CD14-positive monocyte (primary cell): ENCODE measurements around the gene TBX2. TPM values are rescaled to one million over a fixed set of nuclear protein-coding genes. Genes with fewer than 3 reads are reported as not detected.

Experiments used
- DNase-seq, 3 donors: peaks; one replicate each; pipeline ENCODE4 v3.0.0-alpha.2; 2011 to 2022
- H2AFZ ChIP-seq: 2 replicates; pipeline ENCODE4 v1.6.0; 2012; ENCODE audit warnings: mild to moderate bottlenecking, low read depth, low read length, inconsistent platforms; ENCODE audit not compliant: insufficient read depth, poor library complexity, severe bottlenecking
- H3K27ac ChIP-seq, 2 donors: 1 replicate in 1 of 2; 2 replicates in 1 of 2; pipeline ENCODE4 v1.5.1; 2012 to 2013; ENCODE audit warnings: low read length in 2 of 2, control low read depth in 1 of 2, inconsistent platforms in 1 of 2, low read depth in 1 of 2, mild to moderate bottlenecking in 1 of 2
- H3K27me3 ChIP-seq, 2 donors: one replicate each; pipeline versions ENCODE4 v1.6.0 to v1.6.1; 2011 to 2013; ENCODE audit warnings: low read length in 2 of 2; ENCODE audit not compliant: control insufficient read depth in 2 of 2, insufficient read depth in 2 of 2
- H3K36me3 ChIP-seq, 2 donors: replicated peaks in 1 of 2; 1 replicate in 1 of 2; 2 replicates in 1 of 2; pipeline versions ENCODE4 v1.5.1 to v1.6.1; 2012 to 2013; ENCODE audit warnings: low read length in 2 of 2, control low read depth in 1 of 2, inconsistent platforms in 1 of 2, mild to moderate bottlenecking in 1 of 2; ENCODE audit not compliant: insufficient read depth in 2 of 2, control insufficient read depth in 1 of 2
- H3K4me1 ChIP-seq, 2 donors: 1 replicate in 1 of 2; 2 replicates in 1 of 2; pipeline versions ENCODE4 v1.5.1 to v1.6.1; 2012 to 2013; ENCODE audit warnings: low read length in 2 of 2, control low read depth in 1 of 2, inconsistent platforms in 1 of 2, mild to moderate bottlenecking in 1 of 2, moderate library complexity in 1 of 2; ENCODE audit not compliant: insufficient read depth in 2 of 2, control insufficient read depth in 1 of 2
- H3K4me2 ChIP-seq: replicated peaks from 2 replicates; pipeline ENCODE3; 2012; ENCODE audit warnings: low read length, moderate library complexity, mild to moderate bottlenecking; ENCODE audit not compliant: poor library complexity, severe bottlenecking; ENCODE audit errors: extremely low read depth
- H3K4me3 ChIP-seq, 3 experiments: fragments of 200-600 bp in 1 of 3; sonication (generic) in 1 of 3; replicated peaks in 1 of 3; 1 replicate in 2 of 3; 2 replicates in 1 of 3; pipeline ENCODE4 v1.5.1; 2011 to 2013; ENCODE audit warnings: low read length in 3 of 3, mild to moderate bottlenecking in 3 of 3, control low read depth in 2 of 3, low read depth in 2 of 3, inconsistent platforms in 1 of 3, moderate library complexity in 1 of 3
- H3K79me2 ChIP-seq: 2 replicates; pipeline ENCODE4 v1.6.0; 2012; ENCODE audit warnings: mild to moderate bottlenecking, control low read depth, inconsistent platforms, low read length, moderate library complexity; ENCODE audit not compliant: insufficient read depth
- H3K9ac ChIP-seq: 2 replicates; pipeline ENCODE4 v1.6.0; 2017; ENCODE audit warnings: low read length, mild to moderate bottlenecking; ENCODE audit not compliant: insufficient read depth, poor library complexity, severe bottlenecking
- H3K9me3 ChIP-seq, 2 donors: replicated peaks in 1 of 2; 1 replicate in 1 of 2; 2 replicates in 1 of 2; pipeline versions ENCODE4 v1.5.1 to v1.6.1; 2012 to 2013; ENCODE audit warnings: low read length in 2 of 2, control low read depth in 1 of 2; ENCODE audit not compliant: control insufficient read depth in 1 of 2, insufficient read depth in 1 of 2
- H4K20me1 ChIP-seq: 2 replicates; pipeline ENCODE4 v1.6.0; 2012; ENCODE audit warnings: mild to moderate bottlenecking, low read length, control low read depth, moderate library complexity; ENCODE audit not compliant: insufficient read depth
- H3K27ac Mint-ChIP-seq, 7 donors: one replicate each; pipeline ENCODE4 v1.8.0; 2020; ENCODE audit warnings: mild to moderate bottlenecking in 7 of 7, mixed read lengths in 7 of 7, moderate library complexity in 6 of 7, inconsistent platforms in 2 of 7
- H3K27me3 Mint-ChIP-seq, 3 donors: one replicate each; pipeline ENCODE4 v1.8.0; 2021 to 2022; ENCODE audit warnings: low read depth in 3 of 3, mild to moderate bottlenecking in 3 of 3, mixed read lengths in 3 of 3, moderate library complexity in 3 of 3, inconsistent platforms in 1 of 3
- H3K36me3 Mint-ChIP-seq, 2 donors: one replicate each; pipeline ENCODE4 v1.8.0; 2020; ENCODE audit warnings: mixed read lengths in 2 of 2, inconsistent platforms in 1 of 2, mild to moderate bottlenecking in 1 of 2
- H3K4me1 Mint-ChIP-seq: one replicate; pipeline ENCODE4 v1.8.0; 2020; ENCODE audit warnings: mild to moderate bottlenecking, mixed read lengths
- H3K4me3 Mint-ChIP-seq, 2 donors: one replicate each; pipeline ENCODE4 v1.8.0; 2020; ENCODE audit warnings: mild to moderate bottlenecking in 2 of 2, mixed read lengths in 2 of 2, moderate library complexity in 1 of 2
- H3K9me3 Mint-ChIP-seq, 7 donors: one replicate each; pipeline ENCODE4 v1.8.0; 2020 to 2022; ENCODE audit warnings: mixed read lengths in 7 of 7, mild to moderate bottlenecking in 6 of 7, moderate library complexity in 6 of 7, inconsistent platforms in 2 of 7
- CTCF ChIP-seq: fragments of 200-600 bp; IDR thresholded peaks from one replicate; pipeline ENCODE4 v1.8.0; 2022; ENCODE audit warnings: antibody characterized with exemption, mild to moderate bottlenecking
- WGBS: methylation state at CpG from one replicate; pipeline ENCODE4 v1.1.5; 2013; ENCODE audit warnings: missing lambda C conversion rate; ENCODE audit not compliant: insufficient coverage; 5-methylcytosine and 5-hydroxymethylcytosine counted together
- intact Hi-C, 2 donors: fragments of 100-400 bp; cut with micrococcal nuclease; formaldehyde crosslinking; loops; one replicate each; pipeline versions ENCODE4 v1.15.0 to v1.15.1; 2023
- polyA plus RNA-seq, 3 donors: library from polyadenylated mRNA; depleted of rRNA in 1 of 3; unstranded in 2 of 3; stranded (reverse) in 1 of 3; fragments of 300-500 nt in 2 of 3; fragments of >200 nt in 1 of 3; fragmentation: Illumina TruSeq in 2 of 3; gene quantifications; 1 replicate in 2 of 3; 2 replicates in 1 of 3; pipeline ENCODE4 v1.2.3, GENCODE V29; 2012 to 2021

Gene TBX2
- polyA plus RNA-seq, 3 donors: 0.03 TPM; not detected in 2

GRCh38 chr17:61380217-61380835 lies 19.3 kb upstream of the TBX2 start:
- Histone ChIP-seq H3K27me3 (no peaks in the 10 kb centered on the region), H3K79me2 (no peaks in the 10 kb centered on the region), H3K9ac (no peak overlapping the region), H3K4me3 (no peak overlapping the region), H3K4me1 (no peaks in the 10 kb centered on the region), H3K27ac (no peak overlapping the region), H4K20me1 (no peaks in the 10 kb centered on the region), H3K4me2 (no peak overlapping the region), H3K9me3 (no peaks in the 10 kb centered on the region), H3K36me3 (no peaks in the 10 kb centered on the region), H2AFZ (no peak overlapping the region)
- H3K36me3 Mint-ChIP-seq: peaks cover 0 to 8% of the 10 kb centered on the region in 2 donors
- peaks cover 3% of the 10 kb centered on the region for H3K4me1 Mint-ChIP-seq
- WGBS: 100% methylated on average over 2 of the region's 10 CpGs
- H3K27me3 Mint-ChIP-seq: peaks cover 0 to 2% (median 1%) of the 10 kb centered on the region in 3 donors
- intact Hi-C loops: no loop called here
- TF ChIP-seq CTCF: no peak
- H3K9me3 Mint-ChIP-seq: peaks cover 0 to 2% (median 0%) of the 10 kb centered on the region in 7 donors
- no peak for DNase-seq
- no peak overlapping the region for H3K27ac Mint-ChIP-seq
- no peak overlapping the region for H3K4me3 Mint-ChIP-seq

DNA sequence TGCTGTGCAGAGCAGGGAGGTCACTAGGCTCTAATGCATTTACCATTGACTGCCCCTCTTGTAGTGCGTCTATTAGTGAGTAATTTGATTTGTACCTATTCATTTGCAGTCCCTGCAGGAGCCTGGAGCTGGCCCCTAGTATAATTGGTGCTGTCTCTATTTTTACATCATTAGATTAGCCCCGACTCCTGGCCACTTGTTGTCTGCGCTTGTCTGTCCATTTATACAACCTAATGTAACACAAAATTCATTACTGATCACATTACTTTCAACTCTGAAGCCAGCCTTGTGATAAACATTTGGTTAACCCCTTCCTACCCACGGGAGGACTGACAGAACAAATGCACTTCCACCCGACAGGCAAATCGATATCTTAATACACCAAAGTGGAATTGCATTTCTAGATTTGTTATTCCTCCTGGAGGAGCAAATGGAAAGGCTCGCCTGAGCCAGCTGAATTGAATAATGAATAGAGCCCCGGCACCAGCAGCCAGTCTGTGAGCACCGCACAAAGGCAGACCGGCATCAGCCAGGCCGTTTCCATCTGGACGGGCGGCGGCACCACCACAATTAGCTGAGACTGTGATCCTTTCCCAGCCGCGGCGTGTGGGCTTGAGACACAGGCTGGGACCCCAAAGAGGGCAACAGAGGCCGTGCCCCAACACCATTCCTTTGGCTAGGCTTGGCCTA lies 18.7 kb upstream of the TBX2 start:
- WGBS: 96% methylated on average over 15 of the region's 18 CpGs
- intact Hi-C loops: no loop called here
- Histone ChIP-seq H3K4me3 (no peak overlapping the region), H3K4me1 (no peaks in the 10 kb centered on the region), H4K20me1 (no peaks in the 10 kb centered on the region), H3K4me2 (no peak overlapping the region), H3K27ac (no peak overlapping the region), H3K36me3 (no peaks in the 10 kb centered on the region), H2AFZ (no peak overlapping the region), H3K79me2 (no peaks in the 10 kb centered on the region), H3K9ac (no peak overlapping the region), H3K9me3 (no peaks in the 10 kb centered on the region), H3K27me3 (no peaks in the 10 kb centered on the region)
- TF ChIP-seq CTCF: no peak
- Mint-ChIP-seq H3K27ac (no peak overlapping the region), H3K27me3 (peaks cover 0 to 2% (median 1%) of the 10 kb centered on the region in 3 donors), H3K36me3 (peaks cover 0 to 8% of the 10 kb centered on the region in 2 donors), H3K4me1 (peaks cover 3% of the 10 kb centered on the region), H3K9me3 (peaks cover 0 to 2% (median 0%) of the 10 kb centered on the region in 7 donors), H3K4me3 (no peak overlapping the region)
- no peak for DNase-seq
